ENCODE measurements around the gene SLC8A1.

- no peak for TF ChIP-seq POLR2AphosphoS5 (IDR thresholded peaks at IDR 0.05; ENCODE audit: low read depth)
- TF ChIP-seq CTCF (IDR thresholded peaks at IDR 0.05; ENCODE audit: insufficient read depth, low read length): no peak
- TF ChIP-seq GABPA (IDR thresholded peaks at IDR 0.05; ENCODE audit: low read depth): no peak
Measured at GRCh38 chr2:40251137-40251536, 200.8 kb downstream of the SLC8A1 start.

All from HL-60 (cell line).